Mesendoderm (in vitro differentiated cells): ENCODE data around the gene AKT1.
A peak's percentile ranks its signal among the peaks of the same experiment; 100 is the strongest.

Experiments
- DNase-seq: peaks from one replicate; pipeline ENCODE4 v3.0.0; 2013
- H2AK5ac ChIP-seq: 2 replicates; pipeline ENCODE4 v1.6.1; 2013; ENCODE audit warnings: low read length, inconsistent platforms
- H2BK120ac ChIP-seq: 2 replicates; pipeline ENCODE4 v1.6.1; 2013; ENCODE audit warnings: low read depth, mild to moderate bottlenecking, low read length, moderate library complexity, mixed read lengths
- H2BK15ac ChIP-seq: replicated peaks from 2 replicates; pipeline ENCODE4 v1.6.1; 2013; ENCODE audit warnings: low read depth, mild to moderate bottlenecking, moderate library complexity
- H2BK5ac ChIP-seq: 2 replicates; pipeline ENCODE4 v1.6.1; 2013; ENCODE audit warnings: low read length, inconsistent platforms
- H3K18ac ChIP-seq: 2 replicates; pipeline ENCODE4 v1.6.1; 2013; ENCODE audit warnings: mild to moderate bottlenecking, low read length, mixed read lengths
- H3K23ac ChIP-seq: one replicate; pipeline ENCODE4 v1.6.1; 2013; ENCODE audit warnings: low read length
- H3K27ac ChIP-seq: 2 replicates; pipeline ENCODE4 v1.5.1; 2013; ENCODE audit warnings: low read depth, mild to moderate bottlenecking, inconsistent platforms, low read length, moderate library complexity
- H3K27me3 ChIP-seq: 2 replicates; pipeline ENCODE4 v1.6.1; 2013; ENCODE audit warnings: low read length, control low read depth, mild to moderate bottlenecking, inconsistent platforms; ENCODE audit not compliant: insufficient read depth, poor library complexity
- H3K36me3 ChIP-seq: 2 replicates; pipeline ENCODE4 v1.6.1; 2013; ENCODE audit warnings: low read length, inconsistent platforms; ENCODE audit not compliant: control insufficient read depth, insufficient read depth
- H3K4ac ChIP-seq: one replicate; pipeline ENCODE4 v1.6.1; 2013; ENCODE audit warnings: low read depth, mild to moderate bottlenecking, low read length, moderate library complexity
- H3K4me1 ChIP-seq: 2 replicates; pipeline ENCODE4 v1.6.1; 2013; ENCODE audit warnings: low read depth, low read length, inconsistent platforms; ENCODE audit not compliant: control insufficient read depth
- H3K4me2 ChIP-seq: 2 replicates; pipeline ENCODE4 v1.6.1; 2013; ENCODE audit warnings: low read length
- H3K4me3 ChIP-seq: 2 replicates; pipeline ENCODE4 v1.5.1; 2013; ENCODE audit warnings: mild to moderate bottlenecking, low read length
- H3K56ac ChIP-seq: one replicate; pipeline ENCODE4 v1.6.1; 2013; ENCODE audit warnings: low read length
- H3K79me1 ChIP-seq: 2 replicates; pipeline ENCODE4 v1.6.1; 2013; ENCODE audit warnings: low read length, inconsistent platforms
- H3K79me2 ChIP-seq: 2 replicates; pipeline ENCODE4 v1.6.1; 2013; ENCODE audit warnings: mild to moderate bottlenecking, low read length; ENCODE audit not compliant: control insufficient read depth, insufficient read depth
- H3K9ac ChIP-seq: 2 replicates; pipeline ENCODE4 v1.6.1; 2013; ENCODE audit warnings: low read length, inconsistent platforms
- H4K5ac ChIP-seq: one replicate; pipeline ENCODE4 v1.6.1; 2013; ENCODE audit warnings: low read length
- H4K8ac ChIP-seq: one replicate; pipeline ENCODE4 v1.6.1; 2013; ENCODE audit warnings: low read depth, mild to moderate bottlenecking, control low read depth, low read length, moderate library complexity
- WGBS: extraction: QIAGEN DNeasy Blood & Tissue Kit; methylation state at CpG from one replicate; pipeline ENCODE4 v1.1.7; 2013; ENCODE audit warnings: low lambda C conversion rate, missing lambda C conversion rate; ENCODE audit not compliant: insufficient coverage; ENCODE audit errors: extremely low coverage; 5-methylcytosine and 5-hydroxymethylcytosine counted together

Gene AKT1

GRCh38 chr14:104766863-104767633 is 28.5 kb downstream of the AKT1 start:
- no peaks in the 10 kb centered on the region for H3K79me1 ChIP-seq
- no peak overlapping the region for H2BK120ac ChIP-seq
- H2AK5ac ChIP-seq = no peak overlapping the region
- no peak overlapping the region for H3K56ac ChIP-seq
- no peak overlapping the region for H3K23ac ChIP-seq
- no peak overlapping the region for H3K18ac ChIP-seq
- H3K4me2 ChIP-seq = no peak overlapping the region
- no peak overlapping the region for H2BK15ac ChIP-seq
- no peak overlapping the region for H4K8ac ChIP-seq
- H3K79me2 ChIP-seq = no peaks in the 10 kb centered on the region
- no peak overlapping the region for H3K9ac ChIP-seq
- peaks cover 7% of the 10 kb centered on the region for H3K36me3 ChIP-seq
- no peak overlapping the region for H3K4me3 ChIP-seq
- H3K27ac ChIP-seq = no peak overlapping the region
- H4K5ac ChIP-seq = no peak overlapping the region
- H3K4me1 ChIP-seq = peaks cover 1% of the 10 kb centered on the region
- no peak overlapping the region for H2BK5ac ChIP-seq
- DNase-seq = no peak
- H3K27me3 ChIP-seq = no peaks in the 10 kb centered on the region
- no CpG with 5 or more reads among the region's 15 CpGs for WGBS
- no peak overlapping the region for H3K4ac ChIP-seq

GRCh38 chr14:104766256-104766862 is 29.2 kb downstream of the AKT1 start:
- no peaks in the 10 kb centered on the region for H3K79me1 ChIP-seq
- no peak overlapping the region for H3K4me3 ChIP-seq
- H3K4ac ChIP-seq = no peak overlapping the region
- no peak for DNase-seq
- H3K27ac ChIP-seq = peak overlapping the region; percentile 31
- H3K36me3 ChIP-seq = peaks cover under 1% of the 10 kb centered on the region
- H3K27me3 ChIP-seq = no peaks in the 10 kb centered on the region
- no peak overlapping the region for H2BK15ac ChIP-seq
- no peak overlapping the region for H2AK5ac ChIP-seq
- no CpG with 5 or more reads among the region's 4 CpGs for WGBS
- H3K4me2 ChIP-seq = no peak overlapping the region
- H3K9ac ChIP-seq = no peak overlapping the region
- H2BK120ac ChIP-seq = no peak overlapping the region
- H4K5ac ChIP-seq = no peak overlapping the region
- H3K18ac ChIP-seq = no peak overlapping the region
- no peak overlapping the region for H2BK5ac ChIP-seq
- peaks cover 1% of the 10 kb centered on the region for H3K4me1 ChIP-seq
- no peak overlapping the region for H3K56ac ChIP-seq
- no peaks in the 10 kb centered on the region for H3K79me2 ChIP-seq
- H3K23ac ChIP-seq = no peak overlapping the region
- H4K8ac ChIP-seq = no peak overlapping the region

GRCh38 chr14:104765517-104765916 is 30.0 kb downstream of the AKT1 start:
- Histone ChIP-seq H4K5ac (no peak overlapping the region), H3K79me2 (no peaks in the 10 kb centered on the region), H3K9ac (no peak overlapping the region), H4K8ac (no peak overlapping the region), H2BK120ac (no peak overlapping the region), H3K27me3 (no peaks in the 10 kb centered on the region), H3K79me1 (no peaks in the 10 kb centered on the region), H2BK5ac (no peak overlapping the region), H3K4ac (no peak overlapping the region), H3K4me2 (no peak overlapping the region), H2AK5ac (no peak overlapping the region), H3K4me1 (peaks cover 1% of the 10 kb centered on the region), H3K27ac (no peak overlapping the region), H3K18ac (no peak overlapping the region), H3K4me3 (no peak overlapping the region), H3K23ac (no peak overlapping the region), H3K56ac (no peak overlapping the region), H3K36me3 (no peaks in the 10 kb centered on the region), H2BK15ac (no peak overlapping the region)
- no CpG with 5 or more reads among the region's 3 CpGs for WGBS
- no peak for DNase-seq

GRCh38 chr14:104758981-104759969 is 36.3 kb downstream of the AKT1 start:
- Histone ChIP-seq H3K23ac (no peak overlapping the region), H3K27me3 (no peaks in the 10 kb centered on the region), H3K79me2 (peaks cover 20% of the 10 kb centered on the region), H2AK5ac (no peak overlapping the region), H4K8ac (no peak overlapping the region), H3K56ac (no peak overlapping the region), H2BK5ac (no peak overlapping the region), H4K5ac (no peak overlapping the region), H3K4me3 (no peak overlapping the region), H3K18ac (no peak overlapping the region), H3K9ac (no peak overlapping the region), H2BK15ac (no peak overlapping the region), H3K79me1 (peaks cover 22% of the 10 kb centered on the region), H3K4me2 (no peak overlapping the region), H2BK120ac (no peak overlapping the region), H3K36me3 (peaks cover 8% of the 10 kb centered on the region), H3K27ac (no peak overlapping the region), H3K4me1 (peaks cover under 1% of the 10 kb centered on the region), H3K4ac (no peak overlapping the region)
- no CpG with 5 or more reads among the region's 30 CpGs for WGBS
- no peak for DNase-seq

GRCh38 chr14:104757681-104758392 is 37.7 kb downstream of the AKT1 start:
- peaks cover 8% of the 10 kb centered on the region for H3K36me3 ChIP-seq

More at GRCh38 chr14:104757681-104758392, 37.7 kb downstream of the AKT1 start:
- peaks cover 4% of the 10 kb centered on the region for H3K4me1 ChIP-seq
- H3K27ac ChIP-seq = no peak overlapping the region
- no peak overlapping the region for H3K9ac ChIP-seq
- no peak overlapping the region for H3K56ac ChIP-seq
- no peak overlapping the region for H3K18ac ChIP-seq
- H2AK5ac ChIP-seq = no peak overlapping the region
- peaks cover 32% of the 10 kb centered on the region for H3K79me2 ChIP-seq
- WGBS = no CpG with 5 or more reads among the region's 19 CpGs
- no peak overlapping the region for H3K23ac ChIP-seq
- H2BK15ac ChIP-seq = no peak overlapping the region
- peaks cover 31% of the 10 kb centered on the region for H3K79me1 ChIP-seq
- no peak overlapping the region for H3K4me2 ChIP-seq
- no peak overlapping the region for H3K4ac ChIP-seq
- H3K4me3 ChIP-seq = no peak overlapping the region
- no peak for DNase-seq
- H2BK120ac ChIP-seq = no peak overlapping the region
- no peak overlapping the region for H2BK5ac ChIP-seq
- H3K27me3 ChIP-seq = no peaks in the 10 kb centered on the region
- H4K5ac ChIP-seq = no peak overlapping the region
- no peak overlapping the region for H4K8ac ChIP-seq
